K562 (cell line): ENCODE measurements around the gene AP3B2. TPM values are rescaled to one million over a fixed set of nuclear protein-coding genes. Genes with fewer than 3 reads are reported as not detected.
A peak's percentile ranks its signal among the peaks of the same experiment; 100 is the strongest.

Experiments
- BRF1 ChIP-seq: IDR thresholded peaks from 3 replicates; pipeline ENCODE4 v1.6.1; 2011; ENCODE audit warnings: borderline replicate concordance, mild to moderate bottlenecking; ENCODE audit not compliant: insufficient read length; ENCODE audit errors: extremely low read depth
- CC2D1A ChIP-seq: fragments of 450-650 bp; IDR thresholded peaks from 2 replicates; pipeline ENCODE4 v1.6.1; 2017; ENCODE audit warnings: mild to moderate bottlenecking
- HNRNPH1 ChIP-seq: fragments of 200-400 bp; formaldehyde crosslinking; optimal IDR thresholded peaks from 2 replicates; pipeline ENCODE3; 2017; ENCODE audit warnings: low read depth, mild to moderate bottlenecking, low read length, moderate library complexity
- ILK ChIP-seq: fragments of 450-650 bp; IDR thresholded peaks from 2 replicates; pipeline ENCODE4 v1.6.1; 2016; ENCODE audit warnings: missing genetic modification characterization, low read depth, mild to moderate bottlenecking, missing compliant biosample characterization, moderate library complexity, borderline replicate concordance
- MAX ChIP-seq: sonication (generic); formaldehyde crosslinking; IDR thresholded peaks from 2 replicates; pipeline ENCODE4 v1.9.0; 2022; ENCODE audit warnings: mild to moderate bottlenecking, missing genetic modification reagents
- MTA2 ChIP-seq: fragments of 450-650 bp; IDR thresholded peaks from 2 replicates; pipeline ENCODE4 v1.6.1; 2016; ENCODE audit warnings: low read depth
- NFATC3 ChIP-seq: fragments of 450-650 bp; IDR thresholded peaks from 2 replicates; pipeline ENCODE4 v1.6.1; 2017; ENCODE audit warnings: mild to moderate bottlenecking
- PHF21A ChIP-seq: fragments of 450-650 bp; IDR thresholded peaks from 2 replicates; pipeline ENCODE4 v1.6.1; 2017; ENCODE audit warnings: low read depth, borderline replicate concordance
- PPARD ChIP-seq: fragments of 250-450 bp; sonication (Bioruptor Pico); IDR thresholded peaks from 2 replicates; pipeline ENCODE4 v1.8.0; 2022; ENCODE audit warnings: inconsistent platforms, mild to moderate bottlenecking, moderate library complexity
- SIRT6 ChIP-seq: IDR thresholded peaks from one replicate; pipeline ENCODE4 v1.6.1; 2012; ENCODE audit warnings: low read depth, mild to moderate bottlenecking, control low read depth, inconsistent platforms, low read length, moderate library complexity
- SMAD4 ChIP-seq: fragments of 250-450 bp; sonication (Bioruptor Pico); conservative IDR thresholded peaks from 2 replicates; pipeline ENCODE4 v1.8.0; 2021; ENCODE audit warnings: inconsistent platforms, mild to moderate bottlenecking, moderate library complexity
- TRIM25 ChIP-seq: fragments of 450-650 bp; IDR thresholded peaks from 2 replicates; pipeline ENCODE4 v1.7.0; 2016; ENCODE audit warnings: borderline replicate concordance
- U2AF1 ChIP-seq: fragments of 200-400 bp; formaldehyde crosslinking; optimal IDR thresholded peaks from 2 replicates; pipeline ENCODE3; 2017; ENCODE audit warnings: mild to moderate bottlenecking, low read depth, low read length, moderate library complexity
- ZNF124 ChIP-seq: sonication (generic); formaldehyde crosslinking; IDR thresholded peaks from 2 replicates; pipeline ENCODE4 v1.8.1; 2022; ENCODE audit warnings: missing genetic modification reagents
- ZNF133 ChIP-seq: fragments of 250-450 bp; sonication (Bioruptor Pico); IDR thresholded peaks from 2 replicates; pipeline ENCODE4 v1.4.0; 2020; ENCODE audit warnings: mild to moderate bottlenecking
- ZNF23 ChIP-seq: fragments of 250-450 bp; sonication (Bioruptor Pico); IDR thresholded peaks from 2 replicates; pipeline ENCODE4 v1.4.0; 2020; ENCODE audit warnings: mild to moderate bottlenecking
- ZNF384 ChIP-seq: IDR thresholded peaks from 2 replicates; pipeline ENCODE4 v1.6.1; 2012; ENCODE audit warnings: low read depth, low read length, improper control_type of control experiment
- ZNF395 ChIP-seq: fragments of 200-800 bp; sonication (Bioruptor generic); IDR thresholded peaks from 2 replicates; pipeline ENCODE4 v1.6.1; 2017; ENCODE audit warnings: missing genetic modification characterization, missing compliant biosample characterization
- ZNF431 ChIP-seq: sonication (generic); formaldehyde crosslinking; IDR thresholded peaks from 2 replicates; pipeline ENCODE4 v1.8.0; 2022; ENCODE audit warnings: mild to moderate bottlenecking, missing genetic modification reagents
- ZNF699 ChIP-seq: fragments of 250-450 bp; sonication (Bioruptor Pico); IDR thresholded peaks from 2 replicates; pipeline ENCODE4 v1.8.0; 2021; ENCODE audit warnings: mild to moderate bottlenecking, moderate library complexity; ENCODE audit not compliant: insufficient replicate concordance
- ZNF76 ChIP-seq: fragments of 250-450 bp; sonication (Bioruptor Pico); IDR thresholded peaks from 2 replicates; pipeline ENCODE4 v1.4.0; 2020; ENCODE audit warnings: mild to moderate bottlenecking, moderate library complexity, borderline replicate concordance
- ZNF77 ChIP-seq: fragments of 250-450 bp; sonication (Bioruptor Pico); IDR thresholded peaks from 2 replicates; pipeline ENCODE4 v1.5.0; 2020
- polyA plus RNA-seq, 8 experiments: library from polyadenylated mRNA; depleted of rRNA in 4 of 8; stranded (reverse) in 5 of 8; unstranded in 3 of 8; fragments of >200 nt; fragmentation: Nextera tagmentation in 2 of 8; fragmentation: Illumina TruSeq in 1 of 8; extraction: Ambion mirVana in 2 of 8; extraction: Trizol in 1 of 8; gene quantifications; 2 replicates each; pipeline versions ENCODE4 v1.2.1 to v1.2.3, GENCODE V29; 2011 to 2014; ENCODE audit warnings: inconsistent platforms in 1 of 8, missing spikeins in 1 of 8
- total RNA-seq, 7 experiments: library from RNA; depleted of rRNA in 6 of 7; stranded (reverse); fragments of >200 nt in 6 of 7; fragmentation: Illumina TruSeq in 2 of 7; extraction: Trizol in 2 of 7; gene quantifications; 2 replicates each; pipeline versions ENCODE4 v1.2.1 to v1.2.3, GENCODE V29; 2011 to 2021; ENCODE audit warnings: low replicate concordance in 1 of 7
- TF ChIP-seq, protein P1 (sequence below): fragments of 250-450 bp; sonication (Bioruptor Pico); IDR thresholded peaks from 2 replicates; pipeline ENCODE4 v1.6.1; 2021; ENCODE audit warnings: mild to moderate bottlenecking
- TF ChIP-seq, protein P2 (sequence below): conservative IDR thresholded peaks from 2 replicates; pipeline ENCODE4 v1.6.1; 2011; ENCODE audit warnings: low read depth, mild to moderate bottlenecking, low read length; ENCODE audit not compliant: control insufficient read depth

Gene AP3B2
- total and polyA plus RNA-seq, 9 of the 15 experiments (the other 6 are each of a cell fraction or from before 2014, with no cell fraction given) = 0.03 to 0.15 (median 0.10) TPM; not detected in 2

DNA sequence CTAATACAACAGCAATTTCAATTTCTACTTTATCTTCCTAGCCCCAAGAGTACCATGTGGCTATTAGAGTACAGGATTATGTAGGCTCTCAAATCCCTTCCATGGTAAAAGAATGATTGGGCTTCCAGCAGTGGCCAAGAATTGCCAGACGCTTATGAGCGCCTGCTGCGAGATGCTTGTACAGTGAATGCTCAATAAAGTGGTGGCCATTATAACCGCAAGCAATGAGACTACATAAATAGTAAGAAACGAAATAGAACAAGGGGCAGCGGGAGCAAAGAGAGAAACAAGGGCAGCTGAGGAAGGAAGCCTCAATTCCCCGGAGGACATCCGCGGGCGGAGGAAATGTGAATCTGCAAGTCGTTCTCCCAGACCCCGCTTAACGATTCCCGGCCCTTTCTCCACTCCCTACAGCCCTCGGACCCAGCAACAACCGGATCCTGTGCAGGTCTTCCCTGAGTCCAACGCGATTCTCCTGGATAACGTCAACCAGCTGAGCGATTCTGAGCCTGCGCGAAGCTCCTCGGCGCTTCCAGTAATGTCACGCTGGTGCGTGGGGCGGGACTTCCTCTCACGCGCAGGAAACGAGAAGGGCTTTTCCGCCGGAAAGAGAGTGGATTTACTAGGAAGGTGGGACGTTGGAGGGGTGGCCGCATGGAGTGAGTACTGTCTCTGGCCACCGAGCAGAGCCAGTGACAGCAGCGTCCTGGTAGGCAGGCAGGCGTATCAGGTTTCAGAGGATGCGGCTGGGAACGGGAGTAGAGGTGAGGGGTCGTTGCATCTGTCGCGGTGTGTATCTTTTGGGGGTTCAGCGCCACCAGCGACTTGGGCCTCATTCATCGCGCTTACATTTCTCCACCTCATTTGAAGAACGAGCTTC lies 40.5 kb upstream of the AP3B2 start (continued):
- TF ChIP-seq MAX (CRISPR knock-in tag) = peak; percentile 88
- no peak for TF ChIP-seq NFATC3
- no peak for TF ChIP-seq ZNF23
- no peak for TF ChIP-seq PHF21A
- no peak for TF ChIP-seq HNRNPH1
- no peak for TF ChIP-seq ZNF395 (CRISPR knock-in tag)
- TF ChIP-seq, protein P1, sequence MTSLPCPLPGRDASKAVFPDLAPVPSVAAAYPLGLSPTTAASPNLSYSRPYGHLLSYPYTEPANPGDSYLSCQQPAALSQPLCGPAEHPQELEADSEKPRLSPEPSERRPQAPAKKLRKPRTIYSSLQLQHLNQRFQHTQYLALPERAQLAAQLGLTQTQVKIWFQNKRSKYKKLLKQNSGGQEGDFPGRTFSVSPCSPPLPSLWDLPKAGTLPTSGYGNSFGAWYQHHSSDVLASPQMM (CRISPR knock-in tag) = no peak
- no peak for TF ChIP-seq ILK (tag)
- no peak for TF ChIP-seq PPARD (CRISPR knock-in tag)
- no peak for TF ChIP-seq MTA2
- TF ChIP-seq ZNF124 (CRISPR knock-in tag) = no peak
- TF ChIP-seq BRF1 = no peak
- TF ChIP-seq ZNF431 (CRISPR knock-in tag) = 0 out of 2 replicates have a peak, but pooled peaks have one; percentile 14
- peak; percentile 22; the same call in 1 of the 2 replicates for TF ChIP-seq CC2D1A
- no peak for TF ChIP-seq ZNF77 (CRISPR knock-in tag)
- TF ChIP-seq ZNF699 = no peak
- TF ChIP-seq, protein P2, sequence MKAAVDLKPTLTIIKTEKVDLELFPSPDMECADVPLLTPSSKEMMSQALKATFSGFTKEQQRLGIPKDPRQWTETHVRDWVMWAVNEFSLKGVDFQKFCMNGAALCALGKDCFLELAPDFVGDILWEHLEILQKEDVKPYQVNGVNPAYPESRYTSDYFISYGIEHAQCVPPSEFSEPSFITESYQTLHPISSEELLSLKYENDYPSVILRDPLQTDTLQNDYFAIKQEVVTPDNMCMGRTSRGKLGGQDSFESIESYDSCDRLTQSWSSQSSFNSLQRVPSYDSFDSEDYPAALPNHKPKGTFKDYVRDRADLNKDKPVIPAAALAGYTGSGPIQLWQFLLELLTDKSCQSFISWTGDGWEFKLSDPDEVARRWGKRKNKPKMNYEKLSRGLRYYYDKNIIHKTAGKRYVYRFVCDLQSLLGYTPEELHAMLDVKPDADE = peak; percentile 71; the same call in 1 of the 2 replicates
- TF ChIP-seq ZNF76 = no peak
- TF ChIP-seq ZNF133 = no peak
- no peak for TF ChIP-seq SMAD4
- no peak for TF ChIP-seq U2AF1
- TF ChIP-seq ZNF384 = 0 out of 2 replicates have a peak, but pooled peaks have one; percentile 34
- no peak for TF ChIP-seq SIRT6
- TF ChIP-seq TRIM25 = no peak
